GM21526 (cell line): ENCODE data around the gene SH3GL2.

Experiments used
- ATAC-seq: cut with Tn5 transposase; IDR thresholded peaks from one replicate; pipeline ENCODE4 v1.9.1; 2021; ENCODE audit warnings: moderate library complexity; ENCODE audit not compliant: unreplicated experiment, low FRiP score

SH3GL2 gene

DNA sequence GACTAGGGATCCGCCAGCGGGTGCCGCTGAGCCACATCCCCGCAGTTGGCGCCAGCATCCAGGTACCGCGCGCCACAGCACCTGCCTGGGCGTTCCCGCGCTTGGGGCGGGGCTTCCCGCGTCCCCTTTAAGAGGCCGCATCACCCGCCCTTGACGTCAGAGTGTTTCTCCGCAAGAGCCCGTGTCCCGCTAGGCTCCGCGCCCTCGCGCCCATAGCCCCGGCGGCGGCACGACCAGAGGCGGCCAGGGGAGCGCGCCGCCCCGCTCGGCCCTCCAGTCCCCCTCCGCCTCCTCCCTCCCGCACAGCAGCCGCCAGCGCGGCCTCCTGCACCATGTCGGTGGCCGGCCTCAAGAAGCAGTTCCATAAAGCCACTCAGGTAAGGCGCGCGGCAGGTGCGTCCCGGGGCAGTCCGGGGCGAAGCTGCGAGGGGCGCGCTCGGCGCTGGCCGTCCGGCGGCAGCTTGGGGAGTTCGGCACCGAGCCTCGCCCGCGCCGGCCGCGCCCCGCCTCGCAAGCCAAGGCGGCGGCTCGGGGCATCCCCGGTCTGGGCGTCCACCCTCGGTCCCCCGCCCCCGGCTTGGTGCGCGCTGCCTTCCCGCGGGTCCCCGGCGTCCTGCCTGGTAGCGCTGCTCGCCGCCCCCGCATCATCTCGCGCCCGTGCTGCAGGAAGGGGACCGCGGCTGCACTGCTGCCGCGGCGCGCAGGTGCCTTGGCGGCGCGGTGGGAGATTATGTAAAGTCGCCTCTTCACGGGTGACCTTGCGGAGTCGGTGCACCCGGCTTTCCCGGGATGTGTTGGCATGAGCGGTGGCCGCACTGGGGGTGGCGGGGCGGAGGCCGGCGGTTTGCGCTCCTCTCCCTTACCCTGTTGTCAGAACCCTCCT is at the start of gene SH3GL2:
Gene SH3GL2 (plus strand): TSS at position 156 of the 883 bp plus-strand sequence.
- ATAC-seq: no peak

DNA sequence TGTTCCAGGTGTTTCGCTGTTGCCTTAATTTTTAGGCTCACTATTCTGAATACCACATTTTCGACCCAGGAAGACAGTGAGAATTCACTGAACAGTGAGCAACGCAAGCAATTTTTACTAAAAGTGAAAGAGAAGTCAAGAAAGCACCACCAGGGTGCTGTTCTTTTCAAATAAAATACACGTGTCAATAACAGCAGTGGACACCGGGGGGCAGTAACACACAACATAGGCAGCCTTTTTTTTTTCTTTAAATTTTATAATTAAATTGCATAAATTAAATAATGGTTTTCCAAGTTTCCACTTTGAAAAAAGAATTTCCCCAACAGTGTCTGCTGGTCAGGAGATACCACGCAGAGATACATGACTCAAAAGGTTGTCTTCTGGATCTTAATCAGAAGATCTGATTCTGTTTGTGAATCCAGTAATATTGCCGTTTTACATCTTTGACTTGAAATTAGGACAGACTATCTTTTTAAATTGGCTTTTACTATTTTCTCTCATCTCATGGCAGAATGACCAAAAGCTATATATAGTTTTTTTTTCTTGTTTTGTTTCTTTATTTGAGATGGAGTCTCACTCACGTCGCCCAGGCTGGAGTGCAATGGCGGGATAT is 47.1 kb upstream of the SH3GL2 start:
- ATAC-seq: peak; percentile 85

DNA sequence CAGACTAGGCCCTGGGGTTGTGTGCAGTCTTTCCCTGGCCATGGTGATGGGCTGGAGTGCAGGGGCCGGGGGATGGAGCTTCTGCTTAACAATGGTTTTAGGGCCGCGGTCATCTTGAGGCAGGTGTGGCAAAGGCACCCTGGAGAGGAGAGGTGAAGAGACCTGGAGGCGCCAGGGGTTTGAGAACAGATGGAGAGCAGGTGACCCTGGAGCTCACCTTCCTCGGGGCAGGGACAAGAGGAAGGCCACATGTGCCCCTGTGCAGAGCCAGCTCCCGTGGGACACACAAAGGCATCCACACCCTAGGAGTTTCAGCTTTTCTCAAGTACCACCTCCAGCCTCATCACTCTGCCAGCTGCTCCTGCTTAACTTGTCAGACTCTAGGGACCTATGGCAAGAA is 46.4 kb upstream of the SH3GL2 start:
- no peak for ATAC-seq

DNA sequence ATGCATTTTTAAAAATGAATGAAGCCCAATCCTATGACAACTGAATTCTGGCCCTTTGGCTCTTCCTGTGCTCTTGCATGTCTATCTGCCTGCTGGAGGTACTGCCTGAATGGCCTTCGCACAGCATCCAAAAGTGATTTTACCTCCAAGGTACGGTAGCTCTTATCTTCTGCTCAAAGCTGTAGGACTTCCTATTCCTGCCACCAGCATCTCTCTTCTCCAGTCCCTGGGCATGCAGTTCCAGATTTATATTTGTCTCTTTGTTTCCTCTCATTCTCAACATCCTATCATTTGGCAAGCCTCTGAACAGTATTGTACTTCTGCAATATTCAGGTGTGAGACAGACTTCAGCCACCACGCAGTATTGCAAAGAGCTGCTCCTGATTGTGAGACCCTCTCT is 43.7 kb upstream of the SH3GL2 start:
- ATAC-seq: no peak

DNA sequence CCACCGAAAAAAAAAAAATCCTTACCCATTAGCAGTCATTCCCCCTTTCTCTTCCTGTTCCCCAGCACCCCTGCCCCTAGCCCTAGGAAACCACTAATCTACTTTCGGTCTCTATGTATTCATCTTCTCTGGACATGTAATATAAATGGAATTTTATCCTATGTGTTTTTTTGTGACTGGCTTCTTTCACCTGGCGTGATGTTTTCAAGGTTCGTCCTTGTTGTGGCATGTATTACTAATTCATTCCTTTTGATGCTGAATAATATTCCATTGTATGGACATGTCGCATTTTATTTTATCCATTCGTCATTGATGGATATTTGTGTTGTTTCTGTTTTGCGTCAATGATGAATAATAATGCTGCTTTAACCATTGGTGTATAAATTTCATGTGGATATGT is 42.8 kb upstream of the SH3GL2 start:
- no peak for ATAC-seq

DNA sequence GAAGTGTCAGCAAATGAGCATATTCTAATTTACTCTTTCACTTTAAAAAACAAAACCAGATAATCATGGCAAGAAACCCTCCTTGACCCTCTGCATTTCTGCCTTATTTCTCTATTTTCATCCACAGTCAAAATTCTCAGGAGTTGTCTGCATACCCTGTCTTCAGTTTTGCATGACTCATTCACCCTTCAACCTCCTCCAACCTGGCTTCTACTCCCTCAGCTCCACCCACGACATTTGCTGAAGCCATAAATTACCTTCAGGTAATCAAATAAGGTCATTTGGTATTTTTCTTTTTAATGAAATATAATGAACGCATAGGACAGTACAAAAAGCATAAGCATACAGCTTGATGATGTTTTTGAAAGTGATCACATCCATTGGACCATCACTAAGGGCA is 27.8 kb upstream of the SH3GL2 start:
- ATAC-seq: no peak

DNA sequence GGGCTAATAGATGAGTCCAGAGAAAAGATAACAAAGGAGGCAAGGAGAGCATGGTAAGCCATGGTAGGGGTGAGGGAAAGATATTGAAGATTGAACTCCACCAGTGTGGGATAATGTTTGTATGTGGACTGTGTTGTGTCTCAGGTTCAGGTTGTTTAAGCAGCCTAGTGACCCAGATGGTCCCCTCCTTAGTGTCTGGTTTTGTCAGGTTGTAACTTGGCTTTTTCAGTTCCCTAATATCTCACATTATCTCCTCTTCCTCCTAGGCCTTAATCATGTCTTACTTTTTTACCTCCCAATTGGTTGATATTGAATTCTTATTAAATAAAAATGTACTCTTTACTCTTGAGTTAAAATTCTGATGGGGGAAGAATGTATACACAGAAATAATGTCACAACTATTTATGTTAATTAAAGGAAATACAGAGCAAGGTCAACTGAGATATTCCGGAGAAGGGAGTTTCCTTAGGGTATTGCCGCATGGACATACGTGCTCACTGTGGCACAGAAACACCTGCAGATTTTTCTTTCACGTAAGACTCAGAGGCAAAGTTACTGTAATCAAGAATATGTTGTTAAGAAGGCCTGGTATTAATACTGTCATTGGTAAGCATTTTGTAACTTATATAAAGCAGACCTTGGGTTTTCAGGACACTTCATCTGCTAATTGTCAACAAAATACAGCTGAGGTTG is 23.4 kb upstream of the SH3GL2 start:
- ATAC-seq: no peak

DNA sequence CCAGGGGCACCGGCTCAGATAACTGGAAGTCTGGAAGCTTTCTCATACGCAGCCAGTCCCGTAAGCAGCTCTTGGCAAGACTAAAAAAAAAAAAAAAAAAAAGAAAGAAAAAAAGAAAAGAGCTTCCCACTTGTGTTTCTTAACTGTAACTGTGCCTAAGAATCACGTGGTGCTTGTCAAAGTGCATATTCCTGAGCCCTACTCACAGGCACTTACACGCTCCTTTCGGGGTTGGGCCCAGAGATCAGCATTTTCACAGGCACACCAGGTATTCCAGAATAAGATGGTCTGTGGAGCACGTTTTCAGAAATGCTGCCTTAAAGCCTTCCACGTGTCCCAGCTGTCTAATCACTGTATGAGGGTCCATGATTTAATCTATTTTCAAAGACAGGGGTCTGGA is 22.6 kb upstream of the SH3GL2 start:
- ATAC-seq: no peak

DNA sequence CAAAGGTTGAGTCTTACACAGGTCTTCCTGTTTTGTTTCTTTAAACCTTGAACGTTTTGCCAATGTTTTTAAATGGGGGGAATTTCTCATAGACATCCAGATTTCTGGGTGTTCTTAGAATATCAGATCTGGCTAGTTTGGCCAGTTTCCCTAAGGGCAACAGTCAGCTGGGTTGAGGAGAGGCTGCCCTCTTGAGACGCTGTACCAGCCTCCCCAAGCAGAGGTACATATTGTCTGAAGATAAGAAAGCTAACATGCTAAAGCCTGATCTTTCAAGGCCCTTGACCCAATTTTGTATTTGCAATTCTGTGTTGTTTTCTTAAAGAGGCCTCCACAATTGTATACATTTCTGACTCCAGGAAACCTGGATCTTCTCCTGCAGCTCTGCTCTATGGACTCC is 21.9 kb upstream of the SH3GL2 start:
- ATAC-seq: no peak

DNA sequence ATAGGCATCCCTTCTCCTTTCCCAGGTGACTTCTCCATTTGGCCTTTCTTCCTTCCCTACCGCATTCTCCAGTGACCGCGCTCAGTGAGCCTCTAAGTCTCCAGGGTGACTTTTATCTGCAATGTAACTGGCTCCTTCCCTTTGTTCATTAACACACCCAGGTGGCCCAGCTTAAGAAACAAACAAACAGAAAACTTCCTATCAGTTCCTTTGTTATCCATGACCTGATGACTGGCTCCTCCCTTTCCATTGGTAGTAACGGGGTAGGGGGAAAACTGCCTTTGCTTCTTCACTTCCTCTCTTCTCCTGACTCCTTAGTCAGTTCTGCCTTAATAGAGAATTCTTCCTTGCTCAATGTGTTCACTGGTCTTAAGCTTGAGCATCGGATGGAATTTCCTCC is 7.0 kb upstream of the SH3GL2 start:
- ATAC-seq: no peak

DNA sequence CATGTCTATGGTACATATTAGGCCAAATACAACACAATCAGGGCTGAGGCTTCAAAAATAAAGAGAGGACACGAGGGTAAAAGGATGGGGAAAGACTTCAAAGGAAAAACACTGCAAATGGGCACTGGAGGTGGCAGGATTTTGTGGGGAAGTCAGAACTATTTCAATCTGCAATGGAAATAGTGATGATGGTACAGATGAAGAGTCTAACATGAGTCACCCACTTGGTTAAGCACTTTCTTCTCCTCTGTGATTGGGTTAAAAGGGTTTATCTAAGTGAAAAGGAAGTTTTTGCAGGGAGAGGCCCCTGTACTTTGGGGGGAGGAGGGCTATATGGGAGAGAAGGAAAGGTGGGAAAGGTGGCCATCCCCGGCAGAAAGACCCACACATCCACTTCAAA is 4.5 kb upstream of the SH3GL2 start:
- no peak for ATAC-seq

DNA sequence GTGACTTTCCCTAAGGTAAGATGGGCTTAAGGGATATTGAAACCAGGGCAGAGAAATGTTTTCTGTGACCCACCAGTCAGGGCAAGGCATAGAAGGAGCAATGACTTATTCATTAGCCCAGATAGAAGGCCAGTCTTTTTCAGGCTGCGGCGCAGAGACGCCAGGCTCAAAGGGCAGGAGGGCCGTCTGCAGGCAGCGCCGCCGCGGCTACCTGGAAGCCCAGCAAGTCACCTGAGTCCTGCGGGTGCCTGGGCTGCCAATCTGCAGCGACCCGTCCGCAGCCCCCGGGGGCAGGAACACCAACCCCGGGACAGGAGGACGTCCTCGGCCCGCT is 322 bp upstream of the SH3GL2 start:
- ATAC-seq: no peak

DNA sequence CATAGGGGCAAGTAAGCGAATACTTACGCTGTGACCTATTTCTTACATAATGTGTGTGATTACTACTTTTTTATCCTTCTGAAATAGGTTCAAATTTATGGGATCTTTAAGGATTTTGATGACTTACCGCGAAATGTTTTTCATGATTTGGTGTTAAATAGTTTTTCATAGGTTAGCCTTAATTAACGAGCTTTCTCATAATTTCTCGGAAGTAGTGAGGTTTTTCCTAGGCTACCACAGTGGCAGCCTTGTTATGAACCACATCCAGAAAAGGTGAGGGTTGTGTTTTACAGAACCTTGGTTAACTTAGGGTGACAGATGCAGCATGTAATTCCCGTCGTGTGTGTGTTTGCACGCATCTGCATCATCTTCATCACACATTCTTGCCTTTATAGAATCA is 1.3 kb downstream of the SH3GL2 start:
- no peak for ATAC-seq

DNA sequence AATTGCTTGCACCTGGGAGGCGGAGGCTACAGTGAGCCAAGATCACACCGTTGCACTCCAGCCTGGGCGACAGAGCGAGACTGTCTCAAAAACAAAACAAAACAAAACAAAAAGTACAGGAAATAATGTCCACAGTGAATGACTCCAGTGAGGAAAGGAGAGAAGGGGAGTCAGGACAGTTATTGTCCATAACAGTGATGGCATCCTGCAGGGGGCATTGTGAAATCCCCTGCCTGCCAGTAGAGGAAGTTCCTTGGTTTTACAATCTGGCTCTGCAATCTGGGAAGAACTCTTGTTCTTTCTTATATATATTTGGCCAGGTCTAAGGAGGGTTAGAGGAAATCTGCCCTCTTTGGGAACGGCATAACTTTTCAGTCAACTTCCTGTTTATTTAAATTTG is 8.2 kb downstream of the SH3GL2 start:
- ATAC-seq: no peak

DNA sequence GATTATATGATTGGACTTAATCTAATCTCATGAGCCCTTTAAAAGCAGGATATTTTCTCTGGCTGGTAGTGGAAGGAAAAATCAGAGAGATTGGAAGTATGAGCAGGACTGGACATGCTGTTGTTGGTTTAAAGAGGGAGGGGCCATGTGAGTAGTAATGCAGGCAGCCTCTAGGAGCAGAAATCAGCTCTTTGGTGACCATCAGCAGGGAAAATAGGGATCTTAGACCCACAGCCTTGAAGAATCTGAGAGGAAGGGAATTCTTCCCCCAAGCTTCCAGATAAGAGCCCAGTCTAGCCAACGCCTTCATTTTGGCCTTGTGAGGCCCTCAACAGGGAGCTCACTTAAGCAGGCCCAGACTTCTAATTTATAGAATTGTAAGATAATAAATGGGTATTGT is 9.5 kb downstream of the SH3GL2 start:
- ATAC-seq: no peak

DNA sequence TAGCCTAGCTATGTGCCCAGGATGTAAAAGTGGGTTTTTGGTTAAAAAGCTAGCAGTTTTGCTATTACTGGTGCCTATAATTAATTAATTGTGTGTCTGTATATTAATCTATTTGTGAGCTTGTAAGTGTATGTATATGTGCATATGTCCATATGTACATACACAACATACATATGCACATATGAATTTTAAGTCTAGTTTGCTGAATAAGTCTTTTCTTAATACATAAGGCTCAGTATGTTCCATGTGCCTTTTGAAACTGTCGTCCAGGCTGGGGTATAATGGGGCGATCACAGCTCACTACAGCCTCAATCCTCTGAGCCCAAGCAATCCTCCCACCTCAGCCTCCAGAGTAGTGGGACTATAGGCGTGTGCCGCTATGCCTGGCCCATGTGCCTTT is 10.1 kb downstream of the SH3GL2 start:
- no peak for ATAC-seq

DNA sequence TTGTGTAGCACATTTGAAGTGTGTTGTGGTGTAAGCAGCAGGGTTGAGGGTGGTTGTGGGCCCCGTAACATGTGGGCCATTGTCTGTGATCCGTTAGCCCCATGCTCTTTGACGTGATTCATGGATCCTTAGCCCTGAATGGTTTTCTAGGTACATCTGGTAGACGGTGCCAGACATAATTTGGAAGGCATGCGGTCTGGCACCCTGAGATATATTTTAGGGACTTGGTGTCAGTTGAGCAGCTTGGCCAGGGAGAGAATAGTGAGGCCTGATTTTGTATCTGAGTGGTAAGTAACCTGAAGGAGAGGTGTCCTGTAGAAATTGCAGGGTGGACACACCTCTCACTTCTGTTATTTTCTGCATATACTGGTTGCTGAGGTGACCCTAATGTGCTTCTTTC is 10.9 kb downstream of the SH3GL2 start:
- no peak for ATAC-seq

DNA sequence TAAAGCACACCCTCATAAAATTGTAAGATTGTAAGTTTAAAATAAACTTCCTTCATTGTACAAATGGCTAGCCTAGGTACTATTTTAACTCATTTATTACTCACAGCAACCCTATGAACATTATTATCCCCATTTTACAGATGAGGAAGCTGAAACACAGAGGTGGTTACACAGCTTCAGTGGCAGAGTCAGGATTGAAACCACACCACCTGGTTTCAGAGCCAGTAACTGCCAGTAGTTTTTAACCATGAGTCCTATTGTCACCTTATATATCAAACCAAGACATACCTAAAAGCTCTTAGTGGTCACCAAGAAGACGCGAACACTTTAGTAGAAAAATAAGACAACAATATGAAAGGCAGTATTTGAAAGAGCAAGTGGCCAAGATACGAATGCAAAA is 16.1 kb downstream of the SH3GL2 start:
- ATAC-seq: no peak

DNA sequence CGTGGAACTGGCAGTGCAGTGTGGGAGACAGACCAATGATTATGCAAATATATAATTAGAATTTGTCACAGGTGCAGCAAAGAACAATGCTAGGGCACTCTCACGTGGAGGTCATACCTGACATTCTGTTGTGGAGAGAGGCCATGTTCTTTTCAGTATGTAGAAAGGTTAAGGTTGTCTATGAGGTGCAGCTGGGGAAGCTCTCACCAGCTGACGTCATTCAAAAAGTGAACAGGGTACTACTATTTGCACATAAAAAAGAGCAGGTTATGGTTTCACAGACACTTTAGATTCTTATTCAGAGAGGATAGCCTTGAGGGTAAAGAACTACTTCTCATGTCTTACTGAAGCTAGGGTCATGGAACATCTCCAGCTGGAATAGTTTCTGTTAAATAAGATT is 19.1 kb downstream of the SH3GL2 start:
- ATAC-seq: no peak

DNA sequence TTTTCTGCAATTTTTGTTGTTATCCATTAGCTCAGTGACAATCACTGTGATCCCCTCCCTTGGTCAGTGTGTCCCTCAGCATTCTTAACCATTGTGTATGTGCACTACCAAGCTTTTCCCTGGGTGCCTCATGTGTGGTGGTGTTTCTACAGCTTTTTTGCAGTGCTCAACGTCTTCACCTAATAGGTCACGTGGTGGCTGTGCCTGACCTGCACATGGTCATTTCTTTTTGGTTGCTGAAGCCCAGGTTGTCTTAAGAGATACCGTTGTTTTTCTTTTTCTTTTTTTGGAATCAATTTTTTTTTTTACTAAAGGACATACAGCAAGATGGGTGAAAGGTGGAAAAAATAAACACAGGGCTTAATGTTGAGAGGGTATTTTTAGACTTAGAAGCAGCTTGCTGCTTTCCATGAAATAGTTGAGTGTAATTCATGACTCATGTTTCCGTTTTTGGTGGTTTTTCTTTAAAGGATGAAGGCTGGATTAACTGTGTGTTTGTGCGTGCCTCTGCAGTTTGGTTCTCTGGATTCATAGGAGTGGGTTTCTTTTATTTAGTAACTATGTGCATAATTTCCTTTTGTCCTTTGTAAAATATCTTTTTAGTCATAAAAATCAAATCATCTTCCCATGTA is 22.2 kb downstream of the SH3GL2 start:
- ATAC-seq: no peak

DNA sequence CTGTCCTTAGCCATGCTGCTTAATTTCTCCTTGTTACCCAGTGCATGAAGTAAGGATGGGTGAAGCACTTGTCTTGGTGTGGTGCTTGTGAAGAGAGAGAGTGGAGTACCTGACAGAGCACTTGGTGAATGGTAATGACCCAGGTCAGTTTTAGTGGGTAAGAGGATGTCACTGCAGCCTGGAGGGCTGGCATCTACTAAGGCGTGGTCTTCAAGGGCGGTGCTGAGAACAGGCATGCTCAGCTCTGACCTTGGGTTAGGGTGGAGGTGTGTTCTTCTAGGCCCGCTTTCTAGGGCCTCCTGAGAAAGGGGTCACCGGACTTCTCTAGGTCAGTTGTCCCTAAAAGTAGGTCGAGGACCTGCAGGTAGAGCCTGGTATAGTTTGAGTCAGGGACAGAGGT is 25.7 kb downstream of the SH3GL2 start:
- no peak for ATAC-seq
